Neural progenitor cell (in vitro differentiated cells): ENCODE data around the gene LTBP3.

Source experiments
- CTCF ChIP-seq: fragments of 200-600 bp; sonication (generic); IDR thresholded peaks from 2 replicates; pipeline ENCODE4 v1.5.1; 2017; ENCODE audit warnings: antibody characterized with exemption, mild to moderate bottlenecking
- EZH2 ChIP-seq: fragments of 200-600 bp; sonication (generic); IDR thresholded peaks from 2 replicates; pipeline ENCODE4 v1.6.1; 2017; ENCODE audit warnings: antibody characterized with exemption, mild to moderate bottlenecking, moderate library complexity
- EZH2phosphoT487 ChIP-seq: fragments of 200-600 bp; sonication (generic); IDR thresholded peaks from 2 replicates; pipeline ENCODE4 v1.6.1; 2017; ENCODE audit warnings: antibody characterized with exemption

- no peak for TF ChIP-seq CTCF
- no peak for TF ChIP-seq EZH2
- TF ChIP-seq EZH2phosphoT487 = no peak
Observed at GRCh38 chr11:65535102-65535501, 23.1 kb downstream of the LTBP3 start.
